ENCODE measurements around the gene NOC2L. TPM values are rescaled to one million over a fixed set of nuclear protein-coding genes. Genes with fewer than 3 reads are reported as not detected.

The NOC2L gene
- total RNA-seq, 1 experiment from 2014 or later: 130 TPM

DNA sequence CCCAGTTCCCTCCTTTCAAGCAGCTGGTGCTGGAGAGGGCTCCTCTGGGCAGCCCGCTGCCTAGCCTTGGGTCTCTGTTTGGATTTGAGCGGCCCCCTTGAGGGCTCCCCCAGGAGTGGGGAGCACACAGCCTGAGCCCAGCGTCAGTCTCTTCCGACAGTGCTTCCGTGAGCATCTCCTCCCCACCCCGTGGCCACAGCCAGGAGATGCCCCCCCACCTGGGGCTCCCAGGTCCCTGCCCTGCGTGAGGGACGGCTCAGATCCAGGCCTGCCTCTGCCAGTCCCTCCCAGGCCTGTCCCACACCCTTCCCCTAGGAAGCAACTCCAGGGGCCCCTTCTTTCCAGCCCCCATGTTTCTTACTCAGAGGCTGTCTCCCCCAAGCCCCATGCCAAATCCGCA is 31.8 kb downstream of the NOC2L start:
- Mint-ChIP-seq H3K4me1 (peaks cover 12 to 27% of the 10 kb centered on the region in 2 experiments), H3K36me3 (ENCODE audit: insufficient read depth in 1 of 3, low read depth in 3 of 3) (peaks cover 0 to 3% (median 0%) of the 10 kb centered on the region in 3 experiments; a peak in 2 of 7 replicates), H3K4me3 (no peak overlapping the region), H3K27ac (no peak overlapping the region), H3K27me3 (ENCODE audit: low read depth) (peaks cover 90% of the 10 kb centered on the region), H3K9me3 (peaks cover 0 to 6% of the 10 kb centered on the region in 2 experiments; a peak in 2 of 5 replicates)
- H4K91ac ChIP-seq (ENCODE audit: insufficient read length, low read depth, low read length): no peak overlapping the region
- H3K4me2 ChIP-seq (ENCODE audit: insufficient read depth, insufficient read length, low read length): no peak overlapping the region
- no peak for DNase-seq
- H3K4ac ChIP-seq (ENCODE audit: low read depth, low read length): no peak overlapping the region
- no peak overlapping the region for H2BK12ac ChIP-seq (ENCODE audit: insufficient read length, low read depth, low read length)
- no peak overlapping the region for H3K23ac ChIP-seq (ENCODE audit: insufficient read length, low read depth, low read length)
- no peaks in the 10 kb centered on the region for H3K4me1 ChIP-seq (ENCODE audit: insufficient read depth, low read length)
- no peak overlapping the region for H3K56ac ChIP-seq (ENCODE audit: insufficient read length, low read depth, low read length)
- no peak overlapping the region for H3K14ac ChIP-seq (ENCODE audit: insufficient read depth, low read length)
- H4K5ac ChIP-seq (ENCODE audit: insufficient read length, low read depth, low read length): no peak overlapping the region
- H2AFZ ChIP-seq (ENCODE audit: low read length): no peak overlapping the region
- H2BK5ac ChIP-seq (ENCODE audit: insufficient read length, low read length): no peak overlapping the region
- H4K20me1 ChIP-seq (ENCODE audit: control insufficient read depth, insufficient read depth, insufficient read length): peaks cover 10% of the 10 kb centered on the region
- peaks cover 77% of the 10 kb centered on the region for H3K27me3 ChIP-seq (ENCODE audit: insufficient read depth, low read length)
- H3K18ac ChIP-seq (ENCODE audit: insufficient read length, low read depth, low read length): no peak overlapping the region
- H3K9me3 ChIP-seq (ENCODE audit: control insufficient read depth, low read depth, low read length): no peaks in the 10 kb centered on the region
- no peak overlapping the region for H2BK120ac ChIP-seq (ENCODE audit: low read depth, low read length, poor library complexity, severe bottlenecking)
- H4K8ac ChIP-seq (replicated peaks; ENCODE audit: insufficient read length, low read depth, low read length): no peak overlapping the region
- H2BK20ac ChIP-seq (ENCODE audit: low read depth, low read length, poor library complexity, severe bottlenecking): no peak overlapping the region
- H3K79me2 ChIP-seq (ENCODE audit: insufficient read depth, low read length): no peaks in the 10 kb centered on the region
- H3K9ac ChIP-seq (ENCODE audit: extremely low read depth, insufficient read length, low read length): no peak overlapping the region
- H3K79me1 ChIP-seq (ENCODE audit: insufficient read depth, low read depth, low read length, poor library complexity, severe bottlenecking): no peaks in the 10 kb centered on the region
- TF ChIP-seq, protein P1, sequence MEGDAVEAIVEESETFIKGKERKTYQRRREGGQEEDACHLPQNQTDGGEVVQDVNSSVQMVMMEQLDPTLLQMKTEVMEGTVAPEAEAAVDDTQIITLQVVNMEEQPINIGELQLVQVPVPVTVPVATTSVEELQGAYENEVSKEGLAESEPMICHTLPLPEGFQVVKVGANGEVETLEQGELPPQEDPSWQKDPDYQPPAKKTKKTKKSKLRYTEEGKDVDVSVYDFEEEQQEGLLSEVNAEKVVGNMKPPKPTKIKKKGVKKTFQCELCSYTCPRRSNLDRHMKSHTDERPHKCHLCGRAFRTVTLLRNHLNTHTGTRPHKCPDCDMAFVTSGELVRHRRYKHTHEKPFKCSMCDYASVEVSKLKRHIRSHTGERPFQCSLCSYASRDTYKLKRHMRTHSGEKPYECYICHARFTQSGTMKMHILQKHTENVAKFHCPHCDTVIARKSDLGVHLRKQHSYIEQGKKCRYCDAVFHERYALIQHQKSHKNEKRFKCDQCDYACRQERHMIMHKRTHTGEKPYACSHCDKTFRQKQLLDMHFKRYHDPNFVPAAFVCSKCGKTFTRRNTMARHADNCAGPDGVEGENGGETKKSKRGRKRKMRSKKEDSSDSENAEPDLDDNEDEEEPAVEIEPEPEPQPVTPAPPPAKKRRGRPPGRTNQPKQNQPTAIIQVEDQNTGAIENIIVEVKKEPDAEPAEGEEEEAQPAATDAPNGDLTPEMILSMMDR (conservative IDR thresholded peaks at IDR 0.05): no peak
- no peak overlapping the region for H3T11ph ChIP-seq (ENCODE audit: low read length)
- no peak overlapping the region for H2AK5ac ChIP-seq (ENCODE audit: insufficient read length, low read length)
- WGBS (ENCODE audit: extremely low coverage, insufficient read length, low lambda C conversion rate): no CpG with 5 or more reads among the region's 9 CpGs
- H2BK15ac ChIP-seq (ENCODE audit: low read depth, low read length): no peak overlapping the region
- H3K23me2 ChIP-seq (ENCODE audit: insufficient read length, low read depth, low read length, poor library complexity, severe bottlenecking): peaks cover 7% of the 10 kb centered on the region
- H3K27ac ChIP-seq (ENCODE audit: insufficient read length, low read depth, low read length): no peak overlapping the region

Data from H9 (cell line).